GM18870 (cell line): ENCODE results near the gene HS2ST1.
"Not testable (repeated sequence)": the region's sequence is repeated elsewhere in the genome, so short reads cannot be mapped to it uniquely, and the experiment has no call there.

Experiments
- ATAC-seq: cut with Tn5 transposase; IDR thresholded peaks from one replicate; pipeline ENCODE4 v1.9.1; 2021; ENCODE audit warnings: moderate library complexity; ENCODE audit not compliant: unreplicated experiment

Gene HS2ST1

GRCh38 chr1:87056974-87057373 lies 142.5 kb downstream of the HS2ST1 start:
- ATAC-seq = no peak

DNA sequence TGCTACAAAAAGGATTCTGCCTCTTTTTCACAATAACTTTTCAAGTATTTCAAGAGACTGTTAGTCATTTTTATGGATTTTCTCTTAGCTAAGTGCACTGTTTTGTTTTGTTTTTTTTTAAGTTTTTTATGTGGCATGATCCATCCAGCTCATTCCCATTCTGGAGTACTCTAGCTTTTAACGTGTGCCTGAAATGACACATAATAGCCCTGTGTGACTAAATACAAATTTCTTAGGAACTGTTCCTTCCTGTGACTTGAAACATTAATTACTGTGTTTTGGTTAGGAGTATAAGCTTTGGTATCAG lies 143.9 kb downstream of the HS2ST1 start:
- ATAC-seq = no peak

GRCh38 chr1:87061742-87062156 lies 147.3 kb downstream of the HS2ST1 start:
- peak; percentile 58 for ATAC-seq

DNA sequence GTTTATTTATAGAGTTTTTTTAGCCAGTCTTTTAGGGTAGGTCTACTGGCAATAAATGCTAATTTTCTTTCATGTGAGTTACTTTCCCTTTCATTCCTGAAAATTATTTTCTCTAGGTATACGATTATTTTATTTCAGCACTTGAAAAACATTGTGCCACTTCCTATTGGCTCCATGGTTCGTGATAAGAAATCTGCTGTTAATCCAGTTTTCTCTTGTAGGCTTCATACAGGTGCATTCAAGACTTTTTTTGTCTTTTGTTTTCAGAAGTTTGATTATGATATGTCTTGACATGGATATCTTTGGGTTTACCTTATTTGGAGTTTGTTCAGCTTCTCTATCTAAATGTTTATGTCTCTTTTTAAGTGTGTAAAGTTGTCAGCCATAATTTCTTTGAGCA lies 148.3 kb downstream of the HS2ST1 start:
- no peak for ATAC-seq

DNA sequence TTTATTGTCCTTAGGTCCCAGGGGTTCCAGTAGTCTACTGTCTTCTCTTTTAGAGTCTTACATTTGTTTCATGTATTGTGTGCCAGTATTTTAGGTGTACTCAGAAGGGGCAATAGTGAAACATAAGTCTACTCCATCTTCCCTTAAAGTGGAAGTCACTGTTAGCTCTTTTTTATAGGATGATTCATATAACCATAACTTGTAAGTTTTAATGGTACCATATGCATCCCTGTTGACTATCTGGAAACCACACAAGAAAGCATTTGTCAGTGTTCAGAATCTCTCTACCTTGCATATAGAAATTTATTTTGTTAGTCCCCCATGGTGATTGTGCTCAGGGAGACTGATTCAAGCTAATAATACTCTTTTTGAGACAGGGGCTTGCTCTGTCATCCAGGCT lies 149.9 kb downstream of the HS2ST1 start:
- ATAC-seq = no peak

GRCh38 chr1:87064986-87065385 lies 150.6 kb downstream of the HS2ST1 start:
- ATAC-seq = no peak

GRCh38 chr1:87066708-87067107 lies 152.3 kb downstream of the HS2ST1 start:
- ATAC-seq = not testable (repeated sequence)

- no peak for ATAC-seq
These were observed 158.0 kb downstream of the HS2ST1 start for GRCh38 chr1:87072411-87072810.

- ATAC-seq = no peak
These were observed 158.5 kb downstream of the HS2ST1 start for GRCh38 chr1:87072904-87073303.

GRCh38 chr1:87074001-87074795 lies 159.8 kb downstream of the HS2ST1 start:
- ATAC-seq = no peak

- peak; percentile 61 for ATAC-seq
These were observed 163.7 kb downstream of the HS2ST1 start for GRCh38 chr1:87077959-87078639.

DNA sequence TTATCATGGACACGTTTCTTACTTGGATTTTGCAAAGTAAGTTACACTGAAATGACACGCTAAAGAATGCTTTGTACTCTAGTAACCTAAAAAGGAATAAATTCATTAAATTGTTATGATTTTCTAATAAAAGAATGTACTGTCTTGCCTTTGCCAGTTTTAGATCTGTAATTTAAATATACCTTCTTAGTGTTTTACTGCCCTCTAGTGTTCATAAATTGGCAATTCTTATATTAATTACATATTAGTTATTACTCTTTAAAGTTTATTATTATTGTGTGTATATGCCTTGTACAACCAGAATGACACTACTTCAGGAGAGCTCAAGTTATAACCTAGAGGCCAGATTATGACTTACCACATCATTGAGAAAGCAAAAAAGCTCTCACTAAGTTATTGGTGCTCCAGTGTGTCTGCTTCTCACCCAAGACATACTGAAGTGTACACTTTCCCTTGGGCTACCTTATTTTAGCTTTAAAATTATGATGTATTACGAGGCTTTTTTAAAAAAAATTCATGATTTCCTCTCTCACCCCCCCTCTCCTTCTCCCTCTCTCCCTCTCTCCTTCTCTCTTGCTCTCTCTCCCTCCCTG lies 169.9 kb downstream of the HS2ST1 start:
- ATAC-seq = no peak

DNA sequence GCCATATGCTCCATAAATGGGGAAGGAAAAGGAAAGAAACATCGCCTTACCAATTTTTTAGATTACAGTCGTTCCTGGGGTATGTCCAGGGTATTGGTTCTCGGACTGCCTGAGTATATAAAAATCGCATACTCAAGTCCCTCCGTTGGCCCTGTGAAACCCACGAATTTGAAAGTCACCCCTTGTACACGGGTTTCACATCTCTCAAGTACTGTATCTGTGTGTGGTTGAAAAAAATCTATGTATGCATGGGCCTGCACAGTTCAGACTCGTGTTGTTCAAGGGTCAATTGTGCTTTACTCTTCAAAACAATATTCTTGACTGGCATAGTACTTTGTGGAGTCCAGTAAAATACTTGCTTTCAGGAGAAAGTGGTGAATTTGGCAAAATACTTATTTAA lies 171.7 kb downstream of the HS2ST1 start:
- ATAC-seq = no peak

- ATAC-seq = no peak
These were observed 174.8 kb downstream of the HS2ST1 start for GRCh38 chr1:87089070-87089736.

DNA sequence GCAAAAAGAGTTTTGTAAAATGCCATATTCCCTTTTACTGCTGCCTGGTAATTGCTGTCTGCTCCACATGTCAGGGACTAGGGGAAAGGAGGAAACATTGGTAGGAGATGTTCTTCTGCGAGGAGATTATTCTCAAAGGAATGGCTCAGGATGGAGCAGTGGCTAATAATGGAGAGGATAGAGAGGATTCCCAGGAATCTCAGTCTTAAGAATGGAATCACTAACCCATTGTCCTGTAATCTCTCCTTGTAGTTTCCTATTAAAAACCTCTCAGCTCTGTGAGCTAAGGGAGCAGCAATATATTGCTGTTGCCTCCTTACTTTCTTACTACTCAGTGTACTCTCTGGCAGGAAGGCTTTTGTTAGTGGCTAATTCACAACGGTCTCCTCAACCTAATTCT lies 175.4 kb downstream of the HS2ST1 start:
- no peak for ATAC-seq

DNA sequence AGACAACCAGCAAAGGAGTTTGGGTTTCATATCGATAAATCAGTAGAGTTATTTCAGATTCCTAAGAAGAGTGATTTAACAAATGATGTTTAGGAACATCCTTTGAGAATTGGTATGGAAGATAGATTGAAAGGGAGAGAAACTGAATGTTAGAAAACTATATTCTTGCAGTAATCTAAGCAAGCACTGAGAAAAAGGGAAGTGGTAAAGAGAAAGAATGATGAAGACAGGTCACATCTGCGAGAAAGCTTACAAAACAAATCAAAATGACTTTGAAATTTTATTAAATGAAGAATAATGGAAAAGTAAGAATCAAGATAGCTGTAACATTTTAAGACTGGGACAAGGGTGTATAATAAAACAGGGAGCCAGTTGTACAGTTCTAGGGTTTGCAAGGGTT lies 177.0 kb downstream of the HS2ST1 start:
- no peak for ATAC-seq

DNA sequence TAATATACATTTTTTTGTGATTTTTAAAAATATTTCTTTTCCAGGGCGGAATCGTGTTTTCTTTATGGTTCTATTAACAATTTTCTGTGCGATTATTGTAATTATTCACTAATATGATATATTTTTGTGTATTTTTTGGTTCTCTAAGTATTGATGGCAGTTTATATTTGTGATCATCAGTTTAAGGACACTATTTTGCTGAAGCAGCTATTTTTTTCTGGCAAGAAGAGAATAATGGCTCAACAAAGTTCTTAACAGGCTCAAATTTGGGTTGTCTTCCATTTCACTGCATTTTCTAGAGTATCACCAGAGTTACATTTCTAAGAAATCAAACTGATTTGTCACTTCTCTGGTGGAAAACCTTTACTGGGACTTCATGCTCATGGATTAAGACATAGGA lies 178.4 kb downstream of the HS2ST1 start:
- ATAC-seq = no peak

DNA sequence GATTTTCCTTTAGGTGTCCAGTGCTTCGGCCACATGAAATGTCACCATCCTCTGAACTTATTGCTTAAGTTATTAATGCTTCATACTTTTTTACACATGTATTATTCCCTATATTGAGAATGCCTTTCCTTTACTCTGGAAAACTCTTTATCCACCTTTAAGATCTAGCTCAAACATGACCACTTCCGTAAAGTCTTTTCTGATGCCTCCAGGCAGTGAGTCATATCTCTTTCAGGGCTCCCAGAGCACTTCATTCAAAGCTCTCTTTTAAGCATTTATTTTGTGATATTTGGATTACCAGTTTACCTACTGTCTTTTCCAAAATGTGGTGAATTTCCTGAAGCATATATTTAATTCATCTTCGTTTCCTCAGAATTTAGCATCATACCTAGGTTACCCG lies 178.9 kb downstream of the HS2ST1 start:
- ATAC-seq = no peak

GRCh38 chr1:87094238-87094637 lies 179.8 kb downstream of the HS2ST1 start:
- ATAC-seq = no peak

DNA sequence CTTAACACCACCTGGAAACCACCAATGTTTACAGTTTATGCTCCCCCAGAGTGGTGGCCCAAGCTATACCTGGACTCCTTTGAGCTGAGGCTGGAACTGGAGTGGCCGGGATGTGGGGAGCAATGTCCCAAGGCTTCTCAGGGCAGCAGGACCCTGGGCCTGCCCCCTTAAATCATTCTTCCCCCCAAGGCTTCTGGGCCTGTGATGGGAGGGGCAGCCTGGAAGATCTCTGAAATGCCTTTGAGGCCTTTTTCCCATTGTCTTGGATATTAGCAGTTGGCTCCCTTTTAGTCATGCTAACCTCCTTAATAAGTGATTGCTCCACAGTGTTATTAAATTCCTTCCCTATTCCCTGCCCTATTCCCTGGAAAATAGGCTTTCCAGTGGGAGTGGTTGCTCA lies 185.8 kb downstream of the HS2ST1 start:
- ATAC-seq = no peak

GRCh38 chr1:87103074-87103473 lies 188.6 kb downstream of the HS2ST1 start:
- no peak for ATAC-seq

DNA sequence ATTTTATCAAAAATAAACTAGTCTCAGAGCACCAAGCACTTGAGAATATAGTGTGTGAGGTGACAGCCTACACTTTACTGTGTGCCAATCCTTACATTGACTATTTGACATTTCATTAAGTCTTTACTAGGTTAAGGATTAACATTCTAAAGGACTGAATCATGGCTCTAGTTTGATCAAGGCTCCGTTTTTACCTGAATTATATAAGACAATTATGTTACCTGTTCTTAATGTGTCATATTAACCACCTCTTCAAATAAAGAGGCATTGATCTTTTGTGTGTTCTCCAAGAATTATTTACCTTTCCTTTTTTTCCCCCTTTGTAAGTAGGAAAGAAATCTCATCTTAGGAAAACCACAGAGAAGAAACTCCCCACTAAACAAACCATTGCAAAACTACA lies 189.7 kb downstream of the HS2ST1 start:
- ATAC-seq = no peak
